Cerebellar cortex (tissue), 1 donor: ENCODE results near the gene LIPH.
A peak's percentile ranks its signal among the peaks of the same experiment; 100 is the strongest.
"Not testable (repeated sequence)": the region's sequence is repeated elsewhere in the genome, so short reads cannot be mapped to it uniquely, and the experiment has no call there.

ENCODE experiments used
- DNase-seq: peaks from one replicate; pipeline ENCODE4 v3.0.0-alpha.2; 2015; ENCODE audit warnings: low spot score

The LIPH gene

GRCh38 chr3:185552358-185552877, at the start of gene LIPH:
Gene LIPH (minus strand): TSS chr3:185552588. CDS start chr3:185552471, 117 bp downstream.
- no peak for DNase-seq

GRCh38 chr3:185595526-185595925, 43.1 kb upstream of the LIPH start:
- DNase-seq = no peak

- DNase-seq = no peak
Observed at GRCh38 chr3:185594073-185594472, 41.7 kb upstream of the LIPH start.

- no peak for DNase-seq
Observed at GRCh38 chr3:185586686-185587039, 34.3 kb upstream of the LIPH start.

- peak; percentile 100 for DNase-seq
Observed at GRCh38 chr3:185585859-185586685, 33.7 kb upstream of the LIPH start, which contains the start of gene SENP2. Gene SENP2 (plus strand): TSS chr3:185586295. CDS start chr3:185586414, 119 bp downstream.

- no peak for DNase-seq
Observed at GRCh38 chr3:185585518-185585858, 33.1 kb upstream of the LIPH start.

- DNase-seq = no peak
Observed at GRCh38 chr3:185584686-185585085, 32.3 kb upstream of the LIPH start.

GRCh38 chr3:185583925-185584324, 31.5 kb upstream of the LIPH start:
- no peak for DNase-seq

- DNase-seq = no peak
Observed at GRCh38 chr3:185582871-185583270, 30.5 kb upstream of the LIPH start.

- DNase-seq = no peak
Observed at GRCh38 chr3:185582236-185582635, 29.8 kb upstream of the LIPH start.

- peak; percentile 50 for DNase-seq
Observed at GRCh38 chr3:185575108-185575869, 22.9 kb upstream of the LIPH start.

- no peak for DNase-seq
Observed at GRCh38 chr3:185572183-185572582, 19.8 kb upstream of the LIPH start.

- no peak for DNase-seq
Observed at GRCh38 chr3:185561958-185562357, 9.6 kb upstream of the LIPH start.

- no peak for DNase-seq
Observed at GRCh38 chr3:185561374-185561943, 9.1 kb upstream of the LIPH start.

GRCh38 chr3:185560676-185561075, 8.3 kb upstream of the LIPH start:
- DNase-seq = no peak

GRCh38 chr3:185559706-185560090, 7.3 kb upstream of the LIPH start:
- no peak for DNase-seq

GRCh38 chr3:185558395-185558794, 6.0 kb upstream of the LIPH start:
- no peak for DNase-seq

GRCh38 chr3:185556640-185557039, 4.3 kb upstream of the LIPH start:
- DNase-seq = not testable (repeated sequence)

GRCh38 chr3:185555860-185556347, 3.5 kb upstream of the LIPH start:
- DNase-seq = no peak

GRCh38 chr3:185555101-185555501, 2.7 kb upstream of the LIPH start:
- no peak for DNase-seq

- no peak for DNase-seq
Observed at GRCh38 chr3:185549651-185550111, 2.7 kb downstream of the LIPH start.

GRCh38 chr3:185549122-185549521, 3.3 kb downstream of the LIPH start:
- peak; percentile 33 for DNase-seq
